ENCODE results near the gene UGT1A8. TPM values are rescaled to one million over a fixed set of nuclear protein-coding genes. Genes with fewer than 3 reads are reported as not detected.
"Not testable (repeated sequence)": the region's sequence is repeated elsewhere in the genome, so short reads cannot be mapped to it uniquely, and the experiment has no call there.

UGT1A8 gene
- total RNA-seq, 1 donor from 2014 or later: not detected

GRCh38 chr2:233588400-233588799 is 29.0 kb upstream of the UGT1A8 start:
- no peak overlapping the region for H3K4me3 Mint-ChIP-seq
- POLR2A ChIA-PET: no interaction called here
- no peaks in the 10 kb centered on the region for H3K9me3 Mint-ChIP-seq
- no peaks in the 10 kb centered on the region for H3K36me3 Mint-ChIP-seq (ENCODE audit: low read depth)
- peaks cover 4% of the 10 kb centered on the region for H3K4me1 Mint-ChIP-seq
- no peak for TF ChIP-seq CTCF (IDR thresholded peaks at IDR 0.05)
- intact Hi-C loops (cut with micrococcal nuclease): no loop called here
- peaks cover 19% of the 10 kb centered on the region for H3K27me3 Mint-ChIP-seq
- CTCF ChIA-PET: no interaction called here
- no peak overlapping the region for H3K27ac Mint-ChIP-seq
- DNase-seq (no peak), ATAC-seq (ENCODE audit: low read depth) (no peak)

GRCh38 chr2:233592706-233593105 is 24.7 kb upstream of the UGT1A8 start:
- H3K27ac Mint-ChIP-seq; H3K36me3 Mint-ChIP-seq (ENCODE audit: low read depth); CTCF ChIA-PET; ATAC-seq (ENCODE audit: low read depth); H3K9me3 Mint-ChIP-seq; H3K4me1 Mint-ChIP-seq; intact Hi-C loops (cut with micrococcal nuclease); POLR2A ChIA-PET; H3K4me3 Mint-ChIP-seq; DNase-seq; H3K27me3 Mint-ChIP-seq: not testable (repeated sequence)

- ChIA-PET CTCF (no interaction called here), POLR2A (no interaction called here)
- intact Hi-C loops (cut with micrococcal nuclease): no loop called here
- TF ChIP-seq CTCF (IDR thresholded peaks at IDR 0.05): no peak
- Mint-ChIP-seq H3K4me3 (no peak overlapping the region), H3K9me3 (no peaks in the 10 kb centered on the region), H3K36me3 (ENCODE audit: low read depth) (no peaks in the 10 kb centered on the region), H3K27ac (no peak overlapping the region), H3K4me1 (peaks cover 9% of the 10 kb centered on the region), H3K27me3 (peaks cover 7% of the 10 kb centered on the region)
- no peak for ATAC-seq (ENCODE audit: low read depth)
- DNase-seq: no peak
Observed at GRCh38 chr2:233593201-233593600, 24.2 kb upstream of the UGT1A8 start.

GRCh38 chr2:233597522-233597921 is 19.9 kb upstream of the UGT1A8 start:
- H3K36me3 Mint-ChIP-seq (ENCODE audit: low read depth): no peaks in the 10 kb centered on the region
- no peak overlapping the region for H3K4me3 Mint-ChIP-seq
- ATAC-seq (ENCODE audit: low read depth): no peak
- peaks cover 15% of the 10 kb centered on the region for H3K27me3 Mint-ChIP-seq
- no peak overlapping the region for H3K27ac Mint-ChIP-seq
- TF ChIP-seq CTCF (IDR thresholded peaks at IDR 0.05): no peak
- no peak for DNase-seq
- no peaks in the 10 kb centered on the region for H3K9me3 Mint-ChIP-seq
- POLR2A ChIA-PET: no interaction called here
- intact Hi-C loops (cut with micrococcal nuclease): no loop called here
- H3K4me1 Mint-ChIP-seq: peaks cover 9% of the 10 kb centered on the region
- CTCF ChIA-PET: no interaction called here

GRCh38 chr2:233598952-233599351 is 18.5 kb upstream of the UGT1A8 start:
- Mint-ChIP-seq H3K27me3 (peaks cover 19% of the 10 kb centered on the region), H3K9me3 (peaks cover 2% of the 10 kb centered on the region), H3K36me3 (ENCODE audit: low read depth) (no peaks in the 10 kb centered on the region), H3K4me1 (peaks cover 5% of the 10 kb centered on the region), H3K27ac (no peak overlapping the region), H3K4me3 (no peak overlapping the region)
- no peak for TF ChIP-seq CTCF (IDR thresholded peaks at IDR 0.05)
- CTCF ChIA-PET: no interaction called here
- ATAC-seq (ENCODE audit: low read depth): no peak
- POLR2A ChIA-PET: no interaction called here
- DNase-seq: no peak
- intact Hi-C loops (cut with micrococcal nuclease): no loop called here

- ChIA-PET POLR2A (no interaction called here), CTCF (no interaction called here)
- ATAC-seq (ENCODE audit: low read depth): no peak
- Mint-ChIP-seq H3K27me3 (peaks cover 19% of the 10 kb centered on the region), H3K36me3 (ENCODE audit: low read depth) (no peaks in the 10 kb centered on the region), H3K4me3 (no peak overlapping the region), H3K9me3 (peaks cover 2% of the 10 kb centered on the region), H3K4me1 (peaks cover 5% of the 10 kb centered on the region), H3K27ac (no peak overlapping the region)
- DNase-seq: no peak
- TF ChIP-seq CTCF (IDR thresholded peaks at IDR 0.05): no peak
- intact Hi-C loops (cut with micrococcal nuclease): no loop called here
Observed at GRCh38 chr2:233600386-233600785, 17.0 kb upstream of the UGT1A8 start.

All from activated B cell treated with CpG ODN at 0.5 μM for 24 hours (primary cell).